ENCODE data around the gene AVPI1.

Gene AVPI1

GRCh38 chr10:97724341-97724941 lies 37.4 kb upstream of the AVPI1 start:
- H3K4me1 ChIP-seq (ENCODE audit: low read length) = no peaks in the 10 kb centered on the region
- no peak overlapping the region for H3K27ac ChIP-seq (ENCODE audit: low read length)
- H3K36me3 ChIP-seq (replicated peaks; ENCODE audit: low read depth, low read length) = no peaks in the 10 kb centered on the region
- H3K9me3 ChIP-seq (ENCODE audit: insufficient read depth, low read length) = no peaks in the 10 kb centered on the region
- no peaks in the 10 kb centered on the region for H3K27me3 ChIP-seq (ENCODE audit: low read depth, low read length)
- H3K9ac ChIP-seq (ENCODE audit: low read length) = no peak overlapping the region
- no peak overlapping the region for H3K4me3 ChIP-seq (ENCODE audit: low read length)
- TF ChIP-seq EZH2phosphoT487 (IDR thresholded peaks at IDR 0.05; ENCODE audit: low read depth) = no peak
- TF ChIP-seq, protein P1, sequence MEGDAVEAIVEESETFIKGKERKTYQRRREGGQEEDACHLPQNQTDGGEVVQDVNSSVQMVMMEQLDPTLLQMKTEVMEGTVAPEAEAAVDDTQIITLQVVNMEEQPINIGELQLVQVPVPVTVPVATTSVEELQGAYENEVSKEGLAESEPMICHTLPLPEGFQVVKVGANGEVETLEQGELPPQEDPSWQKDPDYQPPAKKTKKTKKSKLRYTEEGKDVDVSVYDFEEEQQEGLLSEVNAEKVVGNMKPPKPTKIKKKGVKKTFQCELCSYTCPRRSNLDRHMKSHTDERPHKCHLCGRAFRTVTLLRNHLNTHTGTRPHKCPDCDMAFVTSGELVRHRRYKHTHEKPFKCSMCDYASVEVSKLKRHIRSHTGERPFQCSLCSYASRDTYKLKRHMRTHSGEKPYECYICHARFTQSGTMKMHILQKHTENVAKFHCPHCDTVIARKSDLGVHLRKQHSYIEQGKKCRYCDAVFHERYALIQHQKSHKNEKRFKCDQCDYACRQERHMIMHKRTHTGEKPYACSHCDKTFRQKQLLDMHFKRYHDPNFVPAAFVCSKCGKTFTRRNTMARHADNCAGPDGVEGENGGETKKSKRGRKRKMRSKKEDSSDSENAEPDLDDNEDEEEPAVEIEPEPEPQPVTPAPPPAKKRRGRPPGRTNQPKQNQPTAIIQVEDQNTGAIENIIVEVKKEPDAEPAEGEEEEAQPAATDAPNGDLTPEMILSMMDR (IDR thresholded peaks at IDR 0.05; ENCODE audit: low read depth, low read length) = no peak
- no peaks in the 10 kb centered on the region for H4K20me1 ChIP-seq (ENCODE audit: insufficient read depth, low read length)
- H3K4me2 ChIP-seq (ENCODE audit: low read length) = no peak overlapping the region
- no peaks in the 10 kb centered on the region for H3K79me2 ChIP-seq (ENCODE audit: low read length)
- no peak overlapping the region for H2AFZ ChIP-seq (ENCODE audit: low read depth, low read length)

- H3K4me1 ChIP-seq (ENCODE audit: low read length) = no peaks in the 10 kb centered on the region
- H3K4me2 ChIP-seq (ENCODE audit: low read length) = no peak overlapping the region
- H2AFZ ChIP-seq (ENCODE audit: low read depth, low read length) = no peak overlapping the region
- no peaks in the 10 kb centered on the region for H3K36me3 ChIP-seq (replicated peaks; ENCODE audit: low read depth, low read length)
- no peaks in the 10 kb centered on the region for H3K9me3 ChIP-seq (ENCODE audit: insufficient read depth, low read length)
- H3K27ac ChIP-seq (ENCODE audit: low read length) = no peak overlapping the region
- TF ChIP-seq EZH2phosphoT487 (IDR thresholded peaks at IDR 0.05; ENCODE audit: low read depth) = no peak
- TF ChIP-seq, protein P1 (IDR thresholded peaks at IDR 0.05; ENCODE audit: low read depth, low read length) = no peak
- no peaks in the 10 kb centered on the region for H3K79me2 ChIP-seq (ENCODE audit: low read length)
- H3K4me3 ChIP-seq (ENCODE audit: low read length) = no peak overlapping the region
- H4K20me1 ChIP-seq (ENCODE audit: insufficient read depth, low read length) = no peaks in the 10 kb centered on the region
- no peaks in the 10 kb centered on the region for H3K27me3 ChIP-seq (ENCODE audit: low read depth, low read length)
- H3K9ac ChIP-seq (ENCODE audit: low read length) = no peak overlapping the region
Measured at GRCh38 chr10:97723001-97723400, 36.0 kb upstream of the AVPI1 start.

DNA sequence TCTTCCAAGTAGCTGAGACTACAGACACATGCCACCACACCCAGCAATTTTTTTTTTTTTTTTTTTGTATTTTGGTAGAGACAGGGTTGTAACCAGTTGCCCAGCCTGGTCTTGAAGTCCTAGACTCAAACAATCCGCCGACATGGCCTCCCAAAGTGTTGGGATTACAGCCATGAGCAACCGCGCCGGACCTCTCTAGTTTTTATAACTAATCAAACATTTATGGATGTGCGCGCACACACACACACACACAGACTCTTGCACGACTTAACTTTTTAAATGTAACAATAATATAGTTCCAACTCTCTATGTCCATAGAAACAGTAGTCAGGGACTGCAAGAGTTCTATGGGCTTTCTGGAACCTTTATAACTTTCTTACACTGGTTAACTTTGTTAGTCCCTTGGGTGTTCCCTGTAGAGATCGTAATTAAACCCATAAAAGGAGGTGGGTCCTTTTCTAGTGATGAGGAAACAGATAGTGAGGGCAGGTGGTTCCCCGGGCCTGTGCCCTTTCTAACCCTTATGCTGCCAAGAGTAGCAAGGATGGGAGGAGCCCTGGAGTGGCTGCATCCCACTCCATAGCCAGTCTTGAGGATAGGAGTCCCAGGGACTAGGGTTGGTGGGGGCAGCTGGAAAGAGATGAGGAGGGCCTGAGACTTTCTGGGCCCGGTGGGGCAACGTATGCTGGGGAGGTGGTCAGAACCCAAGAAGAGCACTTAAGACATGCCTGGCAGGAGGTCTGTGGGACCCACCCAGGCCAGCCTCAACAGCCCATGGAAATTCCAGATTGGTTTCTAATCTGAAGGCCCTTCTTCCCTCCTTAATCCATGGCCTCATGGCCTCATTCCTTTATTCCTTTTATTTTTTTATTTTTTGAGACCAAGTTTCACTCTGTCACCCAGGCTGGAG lies 35.1 kb upstream of the AVPI1 start:
- H3K9ac ChIP-seq (ENCODE audit: low read length) = no peak overlapping the region
- H3K4me1 ChIP-seq (ENCODE audit: low read length) = no peaks in the 10 kb centered on the region
- TF ChIP-seq EZH2phosphoT487 (IDR thresholded peaks at IDR 0.05; ENCODE audit: low read depth) = no peak
- TF ChIP-seq, protein P1 (IDR thresholded peaks at IDR 0.05; ENCODE audit: low read depth, low read length) = no peak
- H3K4me2 ChIP-seq (ENCODE audit: low read length) = no peak overlapping the region
- no peak overlapping the region for H3K4me3 ChIP-seq (ENCODE audit: low read length)
- no peaks in the 10 kb centered on the region for H3K27me3 ChIP-seq (ENCODE audit: low read depth, low read length)
- no peaks in the 10 kb centered on the region for H4K20me1 ChIP-seq (ENCODE audit: insufficient read depth, low read length)
- H3K36me3 ChIP-seq (replicated peaks; ENCODE audit: low read depth, low read length) = no peaks in the 10 kb centered on the region
- no peaks in the 10 kb centered on the region for H3K79me2 ChIP-seq (ENCODE audit: low read length)
- H3K9me3 ChIP-seq (ENCODE audit: insufficient read depth, low read length) = no peaks in the 10 kb centered on the region
- no peak overlapping the region for H2AFZ ChIP-seq (ENCODE audit: low read depth, low read length)
- no peak overlapping the region for H3K27ac ChIP-seq (ENCODE audit: low read length)

- no peaks in the 10 kb centered on the region for H3K4me1 ChIP-seq (ENCODE audit: low read length)
- no peak overlapping the region for H3K4me3 ChIP-seq (ENCODE audit: low read length)
- H3K4me2 ChIP-seq (ENCODE audit: low read length) = no peak overlapping the region
- H4K20me1 ChIP-seq (ENCODE audit: insufficient read depth, low read length) = no peaks in the 10 kb centered on the region
- no peak for TF ChIP-seq EZH2phosphoT487 (IDR thresholded peaks at IDR 0.05; ENCODE audit: low read depth)
- TF ChIP-seq, protein P1 (IDR thresholded peaks at IDR 0.05; ENCODE audit: low read depth, low read length) = no peak
- H3K9me3 ChIP-seq (ENCODE audit: insufficient read depth, low read length) = no peaks in the 10 kb centered on the region
- H3K36me3 ChIP-seq (replicated peaks; ENCODE audit: low read depth, low read length) = no peaks in the 10 kb centered on the region
- H3K27me3 ChIP-seq (ENCODE audit: low read depth, low read length) = no peaks in the 10 kb centered on the region
- no peak overlapping the region for H3K9ac ChIP-seq (ENCODE audit: low read length)
- H3K79me2 ChIP-seq (ENCODE audit: low read length) = no peaks in the 10 kb centered on the region
- H2AFZ ChIP-seq (ENCODE audit: low read depth, low read length) = no peak overlapping the region
- no peak overlapping the region for H3K27ac ChIP-seq (ENCODE audit: low read length)
Measured at GRCh38 chr10:97719602-97720001, 32.6 kb upstream of the AVPI1 start.

Measured in OCI-LY3 (cell line).